Mesenchymal stem cell (in vitro differentiated cells and primary cell): ENCODE data around the gene BDKRB2.

Experiments
- DNase-seq: peaks from one replicate; pipeline ENCODE4 v3.0.0-alpha.2; 2013
- H2AFZ ChIP-seq: one replicate; pipeline ENCODE4 v1.6.1; 2013; ENCODE audit warnings: low read depth, mild to moderate bottlenecking, control low read depth, inconsistent platforms, low read length, moderate library complexity
- H2AK5ac ChIP-seq: 2 replicates; pipeline ENCODE4 v1.6.1; 2013; ENCODE audit warnings: low read length, moderate library complexity, mild to moderate bottlenecking, inconsistent platforms; ENCODE audit not compliant: severe bottlenecking
- H2BK120ac ChIP-seq: one replicate; pipeline ENCODE4 v1.6.1; 2013; ENCODE audit warnings: low read depth, mild to moderate bottlenecking, inconsistent platforms, low read length, moderate library complexity
- H2BK12ac ChIP-seq, 2 experiments: one replicate each; pipeline ENCODE4 v1.6.1; 2013; ENCODE audit warnings: inconsistent platforms in 2 of 2, low read length in 2 of 2, mild to moderate bottlenecking in 2 of 2, moderate library complexity in 2 of 2, control low read depth in 1 of 2
- H2BK15ac ChIP-seq: one replicate; pipeline ENCODE4 v1.6.1; 2013; ENCODE audit warnings: mild to moderate bottlenecking, low read depth, inconsistent platforms; ENCODE audit not compliant: poor library complexity, severe bottlenecking
- H2BK5ac ChIP-seq: 2 replicates; pipeline ENCODE4 v1.6.1; 2013; ENCODE audit warnings: low read depth, mild to moderate bottlenecking, low read length, control low read depth, inconsistent platforms; ENCODE audit not compliant: poor library complexity, severe bottlenecking
- H3K14ac ChIP-seq, 2 experiments: one replicate each; pipeline ENCODE4 v1.6.1; 2013; ENCODE audit warnings: inconsistent platforms in 2 of 2, low read length in 2 of 2, control low read depth in 1 of 2, mild to moderate bottlenecking in 1 of 2, moderate library complexity in 1 of 2
- H3K18ac ChIP-seq, 2 experiments: one replicate each; pipeline ENCODE4 v1.6.1; 2013; ENCODE audit warnings: inconsistent platforms in 2 of 2, low read length in 2 of 2, control low read depth in 1 of 2, low read depth in 1 of 2, mild to moderate bottlenecking in 1 of 2
- H3K23ac ChIP-seq, 2 experiments: one replicate each; pipeline ENCODE4 v1.6.1; 2013; ENCODE audit warnings: inconsistent platforms in 2 of 2, low read length in 2 of 2, mild to moderate bottlenecking in 2 of 2, moderate library complexity in 2 of 2, control low read depth in 1 of 2
- H3K27ac ChIP-seq: 2 replicates; pipeline ENCODE4 v1.5.1; 2013; ENCODE audit warnings: mild to moderate bottlenecking, moderate library complexity, low read length, control low read depth, inconsistent platforms; ENCODE audit not compliant: poor library complexity, severe bottlenecking
- H3K27me3 ChIP-seq, 2 experiments: 2 replicates each; pipeline versions ENCODE4 v1.6.1 to v1.7.0; 2013; ENCODE audit warnings: low read length in 2 of 2, mild to moderate bottlenecking in 2 of 2, moderate library complexity in 2 of 2, control low read depth in 1 of 2, inconsistent platforms in 1 of 2; ENCODE audit not compliant: control insufficient read depth in 1 of 2, insufficient read depth in 1 of 2
- H3K36me3 ChIP-seq, 2 experiments: 2 replicates each; pipeline versions ENCODE4 v1.6.1 to v1.7.0; 2013; ENCODE audit warnings: low read length in 2 of 2, control low read depth in 1 of 2, inconsistent platforms in 1 of 2, low read depth in 1 of 2, mild to moderate bottlenecking in 1 of 2; ENCODE audit not compliant: insufficient read depth in 2 of 2, control insufficient read depth in 1 of 2
- H3K4ac ChIP-seq, 2 experiments: one replicate each; pipeline ENCODE4 v1.6.1; 2013; ENCODE audit warnings: inconsistent platforms in 2 of 2, low read length in 2 of 2, mild to moderate bottlenecking in 2 of 2, moderate library complexity in 2 of 2, control low read depth in 1 of 2, low read depth in 1 of 2
- H3K4me1 ChIP-seq: 2 replicates; pipeline ENCODE4 v1.6.1; 2013; ENCODE audit warnings: low read depth, low read length, control low read depth; ENCODE audit not compliant: control insufficient read depth, insufficient read depth
- H3K4me2 ChIP-seq: 2 replicates; pipeline ENCODE4 v1.6.1; 2013; ENCODE audit warnings: low read length, mild to moderate bottlenecking, inconsistent platforms; ENCODE audit not compliant: poor library complexity, severe bottlenecking
- H3K4me3 ChIP-seq, 2 experiments: 2 replicates each; pipeline versions ENCODE4 v1.5.1 to v1.7.0; 2013; ENCODE audit warnings: low read length in 2 of 2, mild to moderate bottlenecking in 2 of 2, control low read depth in 1 of 2, low read depth in 1 of 2; ENCODE audit not compliant: insufficient read depth in 1 of 2
- H3K79me1 ChIP-seq: replicated peaks from 2 replicates; pipeline ENCODE4 v1.6.1; 2013; ENCODE audit warnings: mild to moderate bottlenecking, control low read depth, low read length, inconsistent platforms; ENCODE audit not compliant: poor library complexity, severe bottlenecking
- H3K9ac ChIP-seq: 2 replicates; pipeline ENCODE4 v1.7.0; 2013; ENCODE audit warnings: mild to moderate bottlenecking, low read length, moderate library complexity
- H3K9me3 ChIP-seq: 2 replicates; pipeline ENCODE4 v1.7.0; 2013; ENCODE audit warnings: mild to moderate bottlenecking, low read length; ENCODE audit not compliant: control insufficient read depth
- H4K8ac ChIP-seq: one replicate; pipeline ENCODE4 v1.6.1; 2013; ENCODE audit warnings: inconsistent platforms, mild to moderate bottlenecking, low read length, moderate library complexity
- H4K91ac ChIP-seq: one replicate; pipeline ENCODE4 v1.6.1; 2013; ENCODE audit warnings: mild to moderate bottlenecking, low read length, inconsistent platforms
- WGBS: methylation state at CpG from one replicate; pipeline ENCODE4 v1.1.7; 2013; ENCODE audit warnings: mixed read lengths; 5-methylcytosine and 5-hydroxymethylcytosine counted together

Gene BDKRB2

DNA sequence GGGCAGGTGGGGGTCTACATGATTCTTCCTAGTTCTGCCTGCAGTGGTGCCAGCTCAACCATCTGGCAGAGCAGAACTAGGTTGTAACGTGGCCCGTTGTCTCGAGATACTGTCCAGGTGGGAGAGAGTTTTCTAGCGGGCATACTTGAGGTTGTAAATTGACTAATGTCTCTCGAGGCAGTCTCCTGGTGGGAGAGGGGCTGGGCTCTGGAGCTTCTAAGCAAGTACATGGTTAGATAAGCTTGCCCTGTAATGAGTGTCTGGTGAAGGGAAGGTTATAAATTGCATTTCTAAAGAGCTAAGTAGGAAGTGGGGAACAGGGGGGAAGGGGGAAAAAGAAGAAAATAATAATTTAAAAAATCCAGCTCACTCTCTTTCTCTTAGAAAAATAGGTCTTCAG, 69.5 kb downstream of the BDKRB2 start:
- Histone ChIP-seq H3K27ac (no peak overlapping the region), H3K14ac (no peak overlapping the region), H3K18ac (peak overlapping the region; percentile 3 to 29), H2AK5ac (peak overlapping the region; percentile 66), H4K8ac (peak overlapping the region; percentile 52), H2BK5ac (no peak overlapping the region), H3K23ac (no peak overlapping the region), H3K4me2 (no peak overlapping the region), H2BK12ac (peak overlapping the region; percentile 75 to 93), H3K36me3 (peaks cover 3 to 5% of the 10 kb centered on the region in 2 experiments), H3K27me3 (no peaks in the 10 kb centered on the region), H4K91ac (peak overlapping the region; percentile 64), H3K9ac (peak overlapping the region; percentile 71), H3K9me3 (peaks cover 22% of the 10 kb centered on the region), H3K4me1 (peaks cover 17% of the 10 kb centered on the region), H2BK15ac (peak overlapping the region; percentile 15), H2AFZ (no peak overlapping the region), H3K4me3 (no peak overlapping the region), H2BK120ac (peak overlapping the region; percentile 39), H3K79me1 (no peaks in the 10 kb centered on the region), H3K4ac (peak overlapping the region; percentile 9 to 29)
- DNase-seq: peak; percentile 47
- 52% methylated on average over 5 of the region's 5 CpGs for WGBS

DNA sequence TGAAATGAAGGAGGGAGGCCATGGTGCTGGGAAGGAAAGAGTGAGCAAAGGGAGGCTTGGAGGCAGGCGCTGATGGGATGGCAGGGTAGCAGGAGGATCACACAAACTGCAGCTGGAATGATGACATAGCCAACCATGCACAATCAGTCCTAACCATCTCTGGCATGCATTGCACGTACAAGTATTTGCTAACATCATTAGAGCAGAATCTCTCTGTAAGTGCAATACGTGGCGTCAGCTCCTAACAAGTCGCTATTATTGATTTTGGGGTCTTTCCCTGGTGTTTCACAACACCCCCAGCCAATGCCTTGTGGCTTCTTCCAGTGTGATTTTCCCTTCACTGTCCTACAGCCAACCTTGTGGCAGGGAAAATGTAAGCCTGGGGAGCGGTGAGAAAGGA, 69.9 kb downstream of the BDKRB2 start:
- Histone ChIP-seq H3K36me3 (peaks cover 3 to 5% of the 10 kb centered on the region in 2 experiments), H3K18ac (peak overlapping the region in 1 of 2 experiments; percentile 30), H2BK5ac (no peak overlapping the region), H3K4me3 (no peak overlapping the region), H2BK15ac (no peak overlapping the region), H3K4me2 (no peak overlapping the region), H2BK12ac (peak overlapping the region; percentile 29 to 33), H3K27ac (no peak overlapping the region), H4K91ac (no peak overlapping the region), H2AFZ (no peak overlapping the region), H3K4ac (no peak overlapping the region), H3K9ac (peak overlapping the region; percentile 71), H3K79me1 (no peaks in the 10 kb centered on the region), H3K27me3 (no peaks in the 10 kb centered on the region), H3K14ac (no peak overlapping the region), H3K9me3 (peaks cover 22% of the 10 kb centered on the region), H4K8ac (no peak overlapping the region), H3K4me1 (peaks cover 17% of the 10 kb centered on the region), H2AK5ac (peak overlapping the region; percentile 57), H2BK120ac (peak overlapping the region; percentile 21), H3K23ac (no peak overlapping the region)
- 65% methylated on average over 6 of the region's 6 CpGs for WGBS
- DNase-seq: peak; percentile 93

DNA sequence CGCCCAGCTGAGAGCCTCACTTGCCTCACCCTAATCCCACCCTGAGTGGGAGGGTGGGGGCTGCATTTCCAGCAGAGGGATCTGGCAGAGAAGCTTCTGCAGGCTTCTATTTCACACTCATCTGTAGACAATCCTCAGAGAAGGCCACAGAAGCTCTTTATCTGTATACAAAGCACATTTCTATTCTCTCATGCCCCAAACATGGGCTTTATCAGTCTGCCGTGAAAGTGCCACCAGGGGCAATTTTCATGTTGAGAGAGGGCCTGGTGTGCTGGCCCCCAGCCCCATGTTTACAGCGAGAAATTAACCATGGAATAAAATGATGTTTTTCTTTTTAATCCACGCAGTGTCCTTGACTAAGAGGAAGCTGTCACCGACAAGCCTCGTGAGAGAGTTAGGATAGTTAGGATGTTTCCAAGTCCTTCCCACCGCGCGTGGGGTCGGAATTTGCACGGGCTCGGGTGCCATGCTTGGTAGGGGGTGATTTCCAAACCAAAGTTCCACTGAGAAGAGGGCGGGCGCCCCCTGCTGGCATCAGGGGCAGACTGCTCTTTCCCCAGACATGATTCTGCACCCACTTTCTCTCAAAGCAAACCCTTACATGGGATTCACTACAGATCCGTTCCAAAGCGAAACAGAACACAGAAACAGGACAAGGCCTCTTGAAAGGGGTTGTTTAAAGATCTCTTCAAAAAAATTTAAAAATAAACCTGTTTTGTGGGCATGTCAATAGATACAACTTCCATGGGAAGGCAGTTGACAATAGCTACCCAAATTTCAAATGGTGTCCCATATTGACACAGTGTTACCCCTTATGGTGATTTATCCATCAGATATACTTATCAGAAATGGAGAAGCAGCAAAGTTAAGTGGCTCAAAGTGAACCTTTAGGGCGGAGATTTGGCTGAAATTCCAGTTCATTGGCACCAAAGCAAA, 70.8 kb downstream of the BDKRB2 start:
- Histone ChIP-seq H3K14ac (no peak overlapping the region), H2BK15ac (no peak overlapping the region), H2AFZ (no peak overlapping the region), H3K4me3 (no peak overlapping the region), H3K27ac (peak overlapping the region; percentile 32), H3K9ac (peak overlapping the region; percentile 71), H4K91ac (no peak overlapping the region), H3K36me3 (peaks cover 3 to 5% of the 10 kb centered on the region in 2 experiments), H4K8ac (no peak overlapping the region), H3K79me1 (no peaks in the 10 kb centered on the region), H3K27me3 (no peaks in the 10 kb centered on the region), H3K9me3 (peaks cover 22% of the 10 kb centered on the region), H2BK120ac (peak overlapping the region; percentile 21), H2BK5ac (peak overlapping the region; percentile 73), H2BK12ac (peak overlapping the region in 1 of 2 experiments; percentile 80), H3K4me2 (no peak overlapping the region), H3K4ac (peak overlapping the region; percentile 26 to 65), H3K4me1 (peaks cover 20% of the 10 kb centered on the region), H2AK5ac (peak overlapping the region; percentile 86), H3K23ac (no peak overlapping the region), H3K18ac (peak overlapping the region in 1 of 2 experiments; percentile 42)
- DNase-seq: peak; percentile 79
- WGBS: 22% methylated on average over 15 of the region's 17 CpGs

DNA sequence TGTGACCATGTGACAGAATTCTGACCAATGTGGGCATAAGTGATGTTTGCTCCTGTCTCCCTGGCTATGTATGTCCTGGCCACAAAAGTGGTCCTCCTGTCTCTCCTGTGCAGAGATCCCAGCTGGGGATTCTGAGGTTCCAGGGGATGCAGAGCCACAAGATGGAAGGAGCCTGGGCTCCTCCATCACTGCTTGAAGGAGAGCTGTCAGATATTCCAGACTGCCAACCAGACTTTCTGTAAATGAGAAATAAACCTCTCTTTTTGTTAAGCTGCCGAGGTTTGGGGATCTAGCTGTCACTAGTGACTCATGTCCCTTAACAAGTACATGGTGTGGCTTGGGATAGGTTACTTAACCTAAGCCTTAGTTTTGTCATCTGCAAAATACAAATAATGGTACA, 73.3 kb downstream of the BDKRB2 start:
- DNase-seq: no peak
- no CpG with 5 or more reads among the region's 1 CpG for WGBS
- Histone ChIP-seq H3K9me3 (peaks cover 13% of the 10 kb centered on the region), H2AK5ac (peak overlapping the region; percentile 43), H2BK5ac (no peak overlapping the region), H3K9ac (no peak overlapping the region), H3K4ac (no peak overlapping the region), H3K4me3 (no peak overlapping the region), H4K91ac (no peak overlapping the region), H2BK120ac (no peak overlapping the region), H4K8ac (no peak overlapping the region), H3K79me1 (no peaks in the 10 kb centered on the region), H3K4me1 (peaks cover 20% of the 10 kb centered on the region), H3K14ac (peak overlapping the region in 1 of 2 experiments; percentile 46), H3K23ac (peak overlapping the region in 1 of 2 experiments; percentile 14), H3K4me2 (no peak overlapping the region), H3K18ac (peak overlapping the region in 1 of 2 experiments; percentile 37), H3K27me3 (no peaks in the 10 kb centered on the region), H2BK12ac (peak overlapping the region in 1 of 2 experiments; percentile 64), H2AFZ (no peak overlapping the region), H3K36me3 (peaks cover 3 to 16% of the 10 kb centered on the region in 2 experiments), H2BK15ac (no peak overlapping the region), H3K27ac (no peak overlapping the region)
